Measurements from ENCODE around the gene SLC46A1.
"Not testable (repeated sequence)": the region's sequence is repeated elsewhere in the genome, so short reads cannot be mapped to it uniquely, and the experiment has no call there.

DNA sequence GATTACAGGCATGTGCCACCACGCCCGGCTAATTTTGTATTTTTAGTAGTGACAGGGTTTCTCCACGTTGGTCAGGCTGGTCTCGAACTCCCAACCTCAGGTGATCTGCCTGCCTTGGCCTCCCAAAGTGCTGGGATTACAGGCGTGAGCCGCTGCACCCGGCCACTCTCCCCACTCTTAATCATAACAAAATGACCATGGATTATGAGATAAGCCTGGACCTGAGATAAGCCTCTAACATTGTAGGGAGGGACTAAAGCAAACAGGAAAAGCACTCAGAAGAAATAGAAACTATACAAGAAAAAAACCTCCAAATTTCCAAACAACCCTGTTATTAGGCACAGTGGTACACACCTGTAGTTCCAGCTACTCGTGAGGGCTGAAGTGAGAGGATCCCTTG, 28.3 kb upstream of the SLC46A1 start:
- TF ChIP-seq EZH2phosphoT487 (IDR thresholded peaks at IDR 0.05; ENCODE audit: borderline replicate concordance, low read length), result not testable (repeated sequence)
- TF ChIP-seq, protein P1, sequence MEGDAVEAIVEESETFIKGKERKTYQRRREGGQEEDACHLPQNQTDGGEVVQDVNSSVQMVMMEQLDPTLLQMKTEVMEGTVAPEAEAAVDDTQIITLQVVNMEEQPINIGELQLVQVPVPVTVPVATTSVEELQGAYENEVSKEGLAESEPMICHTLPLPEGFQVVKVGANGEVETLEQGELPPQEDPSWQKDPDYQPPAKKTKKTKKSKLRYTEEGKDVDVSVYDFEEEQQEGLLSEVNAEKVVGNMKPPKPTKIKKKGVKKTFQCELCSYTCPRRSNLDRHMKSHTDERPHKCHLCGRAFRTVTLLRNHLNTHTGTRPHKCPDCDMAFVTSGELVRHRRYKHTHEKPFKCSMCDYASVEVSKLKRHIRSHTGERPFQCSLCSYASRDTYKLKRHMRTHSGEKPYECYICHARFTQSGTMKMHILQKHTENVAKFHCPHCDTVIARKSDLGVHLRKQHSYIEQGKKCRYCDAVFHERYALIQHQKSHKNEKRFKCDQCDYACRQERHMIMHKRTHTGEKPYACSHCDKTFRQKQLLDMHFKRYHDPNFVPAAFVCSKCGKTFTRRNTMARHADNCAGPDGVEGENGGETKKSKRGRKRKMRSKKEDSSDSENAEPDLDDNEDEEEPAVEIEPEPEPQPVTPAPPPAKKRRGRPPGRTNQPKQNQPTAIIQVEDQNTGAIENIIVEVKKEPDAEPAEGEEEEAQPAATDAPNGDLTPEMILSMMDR (IDR thresholded peaks at IDR 0.05; ENCODE audit: low read depth, low read length, poor library complexity, severe bottlenecking), result not testable (repeated sequence)
